DMS 273 treated with DMSO at 0.1 percent for 48 hours (cell line): Measurements from ENCODE around the gene RAB10.

Source experiments
- DNase-seq: peaks from one replicate; lab custom pipeline; 2025; lab: John Stamatoyannopoulos, UW

RAB10 gene

GRCh38 chr2:26179446-26179913 is 145.6 kb downstream of the RAB10 start:
- no peak for DNase-seq

GRCh38 chr2:26182441-26182840 is 148.6 kb downstream of the RAB10 start:
- DNase-seq: no peak

- DNase-seq: no peak
Measured at GRCh38 chr2:26182887-26183630, 149.2 kb downstream of the RAB10 start.

- no peak for DNase-seq
Measured at GRCh38 chr2:26184121-26184520, 150.2 kb downstream of the RAB10 start.

GRCh38 chr2:26184555-26185303 is 150.8 kb downstream of the RAB10 start:
- no peak for DNase-seq

- DNase-seq: no peak
Measured at GRCh38 chr2:26185304-26185928, 151.5 kb downstream of the RAB10 start.

- DNase-seq: no peak
Measured at GRCh38 chr2:26185954-26186770, 152.3 kb downstream of the RAB10 start.
